ENCODE measurements around the gene SLC19A1.

DNA sequence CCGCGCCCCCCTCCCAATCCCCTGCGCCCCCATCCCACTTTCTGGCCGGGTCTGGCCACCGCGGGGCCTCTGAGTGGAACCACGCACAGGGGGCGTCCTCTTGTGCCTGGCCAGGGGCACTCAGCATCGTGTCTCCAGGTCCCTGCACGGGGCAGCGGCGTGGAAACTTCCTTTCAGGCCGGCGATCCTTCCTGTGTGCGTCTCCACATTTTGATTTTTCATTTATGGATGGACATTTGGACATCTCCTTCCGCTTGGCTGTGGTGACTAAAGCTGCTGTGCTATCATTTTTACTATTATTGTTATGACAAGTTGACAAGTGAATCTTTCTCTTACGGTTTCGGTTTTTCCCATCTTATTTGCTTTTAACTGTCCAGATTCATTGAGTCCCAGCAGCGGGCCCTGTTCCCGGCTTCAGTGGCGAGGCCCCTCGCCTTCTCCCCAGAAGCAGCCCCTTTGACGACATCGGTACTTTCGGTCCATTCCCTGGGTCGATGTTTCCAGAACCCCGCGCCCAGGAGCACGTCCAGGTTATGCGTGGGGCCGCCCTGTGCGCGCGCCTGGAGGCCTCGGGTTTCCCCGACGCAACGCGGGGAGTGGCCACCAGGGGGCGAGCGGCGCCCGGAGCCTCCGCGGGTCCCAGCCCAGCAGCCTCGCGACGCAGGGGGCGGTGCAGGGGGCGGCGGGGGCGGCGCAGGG is 12.4 kb upstream of the SLC19A1 start:
- TF ChIP-seq POLR2A (IDR thresholded peaks at IDR 0.05; ENCODE audit: low read depth, low read length), result no peak; the same call in 1 of the 2 replicates
- no peak for TF ChIP-seq POLR2AphosphoS5 (IDR thresholded peaks at IDR 0.05; ENCODE audit: low read depth, low read length)
